ENCODE results near the gene SPINT1.
"Not testable (repeated sequence)": the region's sequence is repeated elsewhere in the genome, so short reads cannot be mapped to it uniquely, and the experiment has no call there.

The SPINT1 gene

GRCh38 chr15:40830884-40831283 is 13.0 kb upstream of the SPINT1 start:
- DNase-seq, result no peak

GRCh38 chr15:40831861-40832260 is 12.0 kb upstream of the SPINT1 start:
- no peak for DNase-seq

- no peak for DNase-seq
Observed at GRCh38 chr15:40832903-40833302, 10.9 kb upstream of the SPINT1 start.

GRCh38 chr15:40836020-40836419 is 7.8 kb upstream of the SPINT1 start:
- DNase-seq, result no peak

- DNase-seq, result no peak
Observed at GRCh38 chr15:40838756-40839155, 5.1 kb upstream of the SPINT1 start.

- DNase-seq, result no peak
Observed at GRCh38 chr15:40841741-40842140, 2.1 kb upstream of the SPINT1 start.

DNA sequence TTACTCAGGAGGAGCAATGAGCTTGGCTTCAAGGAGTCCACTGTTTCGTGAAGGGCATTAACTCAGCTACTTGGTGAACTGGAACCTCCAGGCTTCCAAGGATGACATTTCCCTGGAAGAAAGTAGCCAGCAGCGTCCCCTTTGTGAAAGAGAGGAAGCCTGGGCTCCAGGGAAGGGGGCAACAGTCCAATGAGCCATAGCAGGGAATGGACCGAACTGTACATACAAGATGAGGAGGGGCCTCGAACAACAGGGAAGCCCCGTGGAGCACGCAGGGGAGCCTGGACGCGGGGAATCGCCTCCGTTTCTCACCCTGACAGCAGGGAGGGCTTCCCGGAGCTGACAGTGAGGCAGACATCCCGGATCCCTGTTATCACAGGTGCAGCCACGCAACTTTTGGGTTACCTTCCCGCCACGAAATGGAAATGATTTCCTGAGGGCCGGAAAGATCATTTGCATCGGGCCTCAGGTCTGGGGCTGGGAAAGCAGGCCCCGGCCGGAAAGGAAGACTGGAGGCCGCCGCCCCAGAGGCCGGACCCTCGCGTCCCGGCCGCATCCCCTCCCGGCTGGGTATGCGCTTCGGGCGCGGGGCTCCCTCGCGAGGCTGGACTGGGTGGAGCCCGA is 475 bp upstream of the SPINT1 start:
- no peak for DNase-seq

- peak; percentile 18 for DNase-seq
Observed at GRCh38 chr15:40844696-40845030, 815 bp downstream of the SPINT1 start.

GRCh38 chr15:40845036-40845435 is 1.2 kb downstream of the SPINT1 start:
- no peak for DNase-seq

- no peak for DNase-seq
Observed at GRCh38 chr15:40845511-40846284, 1.9 kb downstream of the SPINT1 start.

GRCh38 chr15:40846841-40847222 is 3.0 kb downstream of the SPINT1 start:
- no peak for DNase-seq

DNA sequence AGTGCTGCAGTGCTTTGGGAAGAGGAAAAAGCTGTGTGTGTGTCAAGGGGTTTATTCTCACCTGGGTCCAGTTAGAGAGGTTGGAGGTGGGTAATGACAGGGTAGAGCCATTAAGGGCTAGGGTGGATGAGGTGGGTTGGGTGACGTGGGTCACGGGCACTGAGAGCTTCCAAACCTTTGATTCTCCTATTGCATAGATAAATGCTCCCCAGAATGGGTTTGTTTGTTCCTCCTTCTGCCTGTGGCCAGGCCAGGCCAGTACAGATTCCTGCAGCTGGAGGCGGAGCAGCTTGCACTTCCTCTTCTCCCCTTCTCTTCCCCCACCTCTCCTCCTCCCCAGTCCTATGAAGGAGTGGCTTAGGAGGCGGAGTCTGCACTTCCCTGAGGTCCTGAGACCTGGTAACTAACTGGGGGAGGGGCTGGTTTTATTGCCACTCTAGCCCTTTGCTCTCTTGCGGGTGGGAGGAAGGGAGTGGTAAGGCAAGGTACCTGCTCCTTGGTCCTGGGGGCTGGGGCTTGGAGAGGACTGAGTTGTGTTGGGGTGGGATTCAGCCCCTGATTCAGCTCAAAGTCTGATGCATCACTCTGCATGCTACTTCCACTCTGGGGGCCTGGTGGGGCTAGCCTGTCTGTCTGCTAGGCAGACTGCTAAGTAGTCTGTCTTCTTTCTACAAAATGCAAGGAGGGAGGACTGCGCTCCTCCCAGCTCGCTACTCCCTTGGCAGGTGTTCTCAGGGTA is 3.5 kb downstream of the SPINT1 start:
- no peak for DNase-seq

- DNase-seq, result no peak
Observed at GRCh38 chr15:40850576-40851112, 6.8 kb downstream of the SPINT1 start.

- no peak for DNase-seq
Observed at GRCh38 chr15:40852529-40852928, 8.7 kb downstream of the SPINT1 start.

DNA sequence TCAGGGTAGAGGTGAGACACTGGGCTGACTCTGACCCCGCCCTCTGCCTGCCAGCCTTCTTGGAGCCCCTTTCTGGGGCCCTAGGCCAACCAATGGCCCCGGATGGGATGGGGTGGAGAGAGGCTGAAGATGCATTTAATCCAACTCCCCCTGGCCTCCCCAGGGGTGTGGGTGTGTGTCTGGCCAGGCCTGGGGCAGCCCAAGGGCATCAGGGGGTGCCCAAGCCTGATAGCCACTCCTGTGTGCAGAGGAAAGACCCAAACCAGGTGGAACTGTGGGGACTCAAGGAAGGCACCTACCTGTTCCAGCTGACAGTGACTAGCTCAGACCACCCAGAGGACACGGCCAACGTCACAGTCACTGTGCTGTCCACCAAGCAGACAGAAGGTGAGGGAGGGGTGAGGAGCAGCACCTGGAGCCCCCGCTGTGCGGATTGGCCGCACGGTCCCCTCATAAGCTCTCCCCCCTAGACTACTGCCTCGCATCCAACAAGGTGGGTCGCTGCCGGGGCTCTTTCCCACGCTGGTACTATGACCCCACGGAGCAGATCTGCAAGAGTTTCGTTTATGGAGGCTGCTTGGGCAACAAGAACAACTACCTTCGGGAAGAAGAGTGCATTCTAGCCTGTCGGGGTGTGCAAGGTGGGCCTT is 9.5 kb downstream of the SPINT1 start:
- DNase-seq, result no peak

DNA sequence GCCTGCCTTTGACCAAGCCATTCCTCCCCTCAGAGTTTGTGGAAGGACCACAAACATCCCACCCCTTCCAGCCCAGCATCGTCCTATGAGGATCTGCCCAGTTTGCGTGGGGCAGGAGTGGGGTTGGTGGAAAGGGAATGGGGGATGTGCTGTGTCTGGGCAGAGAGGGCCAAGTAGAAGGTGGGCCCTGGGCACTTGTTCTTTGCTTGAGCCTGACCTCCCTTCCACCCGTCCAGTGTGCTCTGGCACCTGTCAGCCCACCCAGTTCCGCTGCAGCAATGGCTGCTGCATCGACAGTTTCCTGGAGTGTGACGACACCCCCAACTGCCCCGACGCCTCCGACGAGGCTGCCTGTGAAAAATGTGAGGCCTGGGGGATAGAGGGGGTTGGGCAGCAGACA is 10.3 kb downstream of the SPINT1 start:
- DNase-seq, result no peak

GRCh38 chr15:40855706-40856234 is 11.9 kb downstream of the SPINT1 start:
- no peak for DNase-seq

- no peak for DNase-seq
Observed at GRCh38 chr15:40856746-40857145, 12.9 kb downstream of the SPINT1 start.

- peak; percentile 84 for DNase-seq
Observed at GRCh38 chr15:40857601-40858341, 13.9 kb downstream of the SPINT1 start.

- DNase-seq, result no peak
Observed at GRCh38 chr15:40858706-40859105, 14.9 kb downstream of the SPINT1 start.

GRCh38 chr15:40859206-40859851 is 15.5 kb downstream of the SPINT1 start:
- DNase-seq, result peak; percentile 89

- not testable (repeated sequence) for DNase-seq
Observed at GRCh38 chr15:40861147-40861546, 17.3 kb downstream of the SPINT1 start.
